Kidney (tissue), 14 donors: ENCODE results near the gene SH3GL3. TPM values are rescaled to one million over a fixed set of nuclear protein-coding genes. Genes with fewer than 3 reads are reported as not detected.

Experiments
- DNase-seq, 5 donors: peaks; one replicate each; pipeline ENCODE4 v3.0.0-alpha.2; 2013 to 2020
- FAIRE-seq: peaks from 2 replicates; lab custom pipeline; 2012; peaks lifted over from hg19 to GRCh38; lab: Jason Lieb, UNC
- H3K27ac ChIP-seq, 2 donors: one replicate each; pipeline ENCODE4 v1.7.0; 2013; ENCODE audit warnings: low read depth in 2 of 2, low read length in 2 of 2, inconsistent platforms in 1 of 2
- H3K27me3 ChIP-seq: one replicate; pipeline ENCODE4 v1.7.1; 2013; ENCODE audit warnings: low read length, inconsistent platforms; ENCODE audit not compliant: control insufficient read depth, insufficient read depth
- H3K36me3 ChIP-seq, 3 donors: one replicate each; pipeline versions ENCODE4 v1.7.0 to v1.7.1; 2013; ENCODE audit warnings: low read length in 3 of 3, control low read depth in 1 of 3, inconsistent platforms in 1 of 3; ENCODE audit not compliant: insufficient read depth in 3 of 3, control insufficient read depth in 2 of 3
- H3K4me1 ChIP-seq, 3 donors: one replicate each; pipeline versions ENCODE4 v1.7.0 to v1.7.1; 2013; ENCODE audit warnings: low read length in 3 of 3, inconsistent platforms in 1 of 3, low read depth in 1 of 3; ENCODE audit not compliant: control insufficient read depth in 2 of 3, insufficient read depth in 2 of 3
- H3K4me3 ChIP-seq, 3 donors: one replicate each; pipeline versions ENCODE4 v1.7.0 to v1.8.1; 2013; ENCODE audit warnings: low read length in 3 of 3, control low read depth in 1 of 3, inconsistent platforms in 1 of 3
- H3K9ac ChIP-seq, 3 donors: one replicate each; pipeline versions ENCODE4 v1.7.0 to v1.7.1; 2013; ENCODE audit warnings: low read length in 3 of 3, control low read depth in 1 of 3, inconsistent platforms in 1 of 3
- H3K9me3 ChIP-seq, 3 donors: one replicate each; pipeline versions ENCODE4 v1.7.0 to v1.7.1; 2013; ENCODE audit warnings: low read length in 3 of 3, control low read depth in 1 of 3, inconsistent platforms in 1 of 3; ENCODE audit not compliant: control insufficient read depth in 2 of 3, insufficient read depth in 1 of 3
- CTCF ChIP-seq: IDR thresholded peaks from 3 replicates; pipeline ENCODE4 v1.5.1; 2012; ENCODE audit warnings: mild to moderate bottlenecking, moderate library complexity, borderline replicate concordance; ENCODE audit not compliant: insufficient read depth; ENCODE audit errors: extremely low read depth
- intact Hi-C: fragments of 100-400 bp; cut with DNase I; formaldehyde crosslinking; loops from one replicate; pipeline ENCODE4 v1.11.1; 2022
- polyA plus RNA-seq: library from polyadenylated mRNA; stranded (reverse); fragments of 350-450 nt; fragmentation: Illumina TruSeq; extraction: RNeasy Lipid Tissue Mini Kit (QIAGEN cat#74804); gene quantifications from one replicate; pipeline ENCODE4 v1.2.3, GENCODE V29; 2014; ENCODE audit warnings: low read depth, low replicate concordance; ENCODE audit not compliant: insufficient read depth
- total RNA-seq: library from RNA; stranded (reverse); fragmentation: NEBNext Ultra II Directional; extraction: Animal tissue kit (Norgen Biotek cat#: 25700); gene quantifications from one replicate; pipeline ENCODE4 v1.2.1, GENCODE V29; 2021
- donor health status: control.
- donor health status: control.
- donor health status: control.
- donor health status: control.
- donor health status: control.
- donor health status: DM: yes; HTN: yes; CAD: no.
- donor health status: Normal renal cell carcinoma (clear cell type).

Gene SH3GL3
- total and polyA plus RNA-seq, 2 donors from 2014 or later, result 0.47 TPM; not detected in 1

GRCh38 chr15:83410532-83410931, 36.6 kb upstream of the SH3GL3 start:
- Histone ChIP-seq H3K4me1 (no peaks in the 10 kb centered on the region), H3K9me3 (no peaks in the 10 kb centered on the region), H3K27me3 (no peaks in the 10 kb centered on the region), H3K4me3 (no peak overlapping the region), H3K9ac (no peak overlapping the region), H3K36me3 (no peaks in the 10 kb centered on the region), H3K27ac (no peak overlapping the region)
- no peak for DNase-seq
- no peak for TF ChIP-seq CTCF
- intact Hi-C loops, result no loop called here
- FAIRE-seq, result no peak

GRCh38 chr15:83413054-83413719, 34.0 kb upstream of the SH3GL3 start:
- no peak for TF ChIP-seq CTCF
- Histone ChIP-seq H3K4me3 (no peak overlapping the region), H3K27me3 (no peaks in the 10 kb centered on the region), H3K27ac (no peak overlapping the region), H3K36me3 (no peaks in the 10 kb centered on the region), H3K4me1 (no peaks in the 10 kb centered on the region), H3K9me3 (no peaks in the 10 kb centered on the region), H3K9ac (no peak overlapping the region)
- no peak for FAIRE-seq
- intact Hi-C loops, result no loop called here
- DNase-seq, result no peak

GRCh38 chr15:83422081-83422480, 25.1 kb upstream of the SH3GL3 start:
- DNase-seq, result no peak
- intact Hi-C loops, result no loop called here
- Histone ChIP-seq H3K4me3 (no peak overlapping the region), H3K36me3 (no peaks in the 10 kb centered on the region), H3K9ac (no peak overlapping the region), H3K27me3 (no peaks in the 10 kb centered on the region), H3K9me3 (no peaks in the 10 kb centered on the region), H3K4me1 (no peaks in the 10 kb centered on the region), H3K27ac (no peak overlapping the region)
- FAIRE-seq, result no peak
- TF ChIP-seq CTCF, result no peak

- TF ChIP-seq CTCF, result no peak
- FAIRE-seq (no peak), DNase-seq (no peak)
- H3K36me3 ChIP-seq, result no peaks in the 10 kb centered on the region
- H3K4me1 ChIP-seq, result no peaks in the 10 kb centered on the region
- H3K9me3 ChIP-seq, result no peaks in the 10 kb centered on the region
- H3K4me3 ChIP-seq, result no peak overlapping the region
- no peaks in the 10 kb centered on the region for H3K27me3 ChIP-seq
- intact Hi-C loops, result no loop called here
- no peak overlapping the region for H3K9ac ChIP-seq
- no peak overlapping the region for H3K27ac ChIP-seq
Observed at GRCh38 chr15:83422541-83422940, 24.6 kb upstream of the SH3GL3 start.
